ENCODE results near the gene STAMBP. TPM values are rescaled to one million over a fixed set of nuclear protein-coding genes. Genes with fewer than 3 reads are reported as not detected.
A peak's percentile ranks its signal among the peaks of the same experiment; 100 is the strongest.

STAMBP gene
- total and polyA plus RNA-seq, 2 of the 13 experiments (the other 11 are each of a cell fraction or from before 2014, with no cell fraction given): 49.6 to 53.2 TPM

DNA sequence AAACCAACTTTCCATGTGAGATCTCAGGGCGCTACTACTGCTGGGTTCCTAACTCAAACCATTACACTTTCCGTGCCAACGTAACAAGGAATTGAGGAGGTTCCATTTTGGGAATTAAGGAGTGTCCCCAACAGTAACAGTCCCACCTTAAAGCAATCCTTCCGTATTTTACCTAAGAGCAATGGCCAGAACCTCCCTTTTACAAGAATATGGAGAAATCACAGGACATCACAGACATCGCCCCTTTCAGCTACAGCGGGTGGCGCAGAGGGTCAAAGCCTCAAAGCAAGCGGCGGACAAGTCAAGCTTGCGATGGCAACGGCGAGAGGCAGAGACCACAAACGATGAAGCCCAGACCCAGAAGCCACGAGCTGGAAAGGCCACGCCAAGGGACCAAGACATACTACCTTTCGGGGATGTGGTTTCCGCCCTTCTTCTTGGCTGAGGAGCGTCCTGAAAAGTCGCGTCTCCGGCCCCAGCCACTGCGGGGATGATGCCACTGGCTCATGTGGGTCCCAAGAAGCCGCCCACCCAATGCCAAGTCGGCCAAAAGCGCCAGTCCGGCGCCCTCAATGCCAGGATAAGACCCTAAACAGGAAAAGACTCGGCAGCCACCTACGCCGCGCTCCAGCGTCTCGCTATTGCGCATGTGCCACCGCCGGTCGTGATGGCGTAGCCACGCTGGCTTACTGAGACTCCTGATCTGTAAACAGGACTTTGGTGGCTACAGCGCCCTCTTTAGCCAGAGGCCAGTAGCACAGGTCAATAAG is 49.1 kb upstream of the STAMBP start, which contains the start of gene DUSP11 (continued):
- TF ChIP-seq, protein P1, sequence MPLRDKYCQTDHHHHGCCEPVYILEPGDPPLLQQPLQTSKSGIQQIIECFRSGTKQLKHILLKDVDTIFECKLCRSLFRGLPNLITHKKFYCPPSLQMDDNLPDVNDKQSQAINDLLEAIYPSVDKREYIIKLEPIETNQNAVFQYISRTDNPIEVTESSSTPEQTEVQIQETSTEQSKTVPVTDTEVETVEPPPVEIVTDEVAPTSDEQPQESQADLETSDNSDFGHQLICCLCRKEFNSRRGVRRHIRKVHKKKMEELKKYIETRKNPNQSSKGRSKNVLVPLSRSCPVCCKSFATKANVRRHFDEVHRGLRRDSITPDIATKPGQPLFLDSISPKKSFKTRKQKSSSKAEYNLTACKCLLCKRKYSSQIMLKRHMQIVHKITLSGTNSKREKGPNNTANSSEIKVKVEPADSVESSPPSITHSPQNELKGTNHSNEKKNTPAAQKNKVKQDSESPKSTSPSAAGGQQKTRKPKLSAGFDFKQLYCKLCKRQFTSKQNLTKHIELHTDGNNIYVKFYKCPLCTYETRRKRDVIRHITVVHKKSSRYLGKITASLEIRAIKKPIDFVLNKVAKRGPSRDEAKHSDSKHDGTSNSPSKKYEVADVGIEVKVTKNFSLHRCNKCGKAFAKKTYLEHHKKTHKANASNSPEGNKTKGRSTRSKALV (CRISPR knock-in tag; IDR thresholded peaks at IDR 0.05): peak; percentile 37; the same call in 1 of the 2 replicates
- TF ChIP-seq, protein P2, sequence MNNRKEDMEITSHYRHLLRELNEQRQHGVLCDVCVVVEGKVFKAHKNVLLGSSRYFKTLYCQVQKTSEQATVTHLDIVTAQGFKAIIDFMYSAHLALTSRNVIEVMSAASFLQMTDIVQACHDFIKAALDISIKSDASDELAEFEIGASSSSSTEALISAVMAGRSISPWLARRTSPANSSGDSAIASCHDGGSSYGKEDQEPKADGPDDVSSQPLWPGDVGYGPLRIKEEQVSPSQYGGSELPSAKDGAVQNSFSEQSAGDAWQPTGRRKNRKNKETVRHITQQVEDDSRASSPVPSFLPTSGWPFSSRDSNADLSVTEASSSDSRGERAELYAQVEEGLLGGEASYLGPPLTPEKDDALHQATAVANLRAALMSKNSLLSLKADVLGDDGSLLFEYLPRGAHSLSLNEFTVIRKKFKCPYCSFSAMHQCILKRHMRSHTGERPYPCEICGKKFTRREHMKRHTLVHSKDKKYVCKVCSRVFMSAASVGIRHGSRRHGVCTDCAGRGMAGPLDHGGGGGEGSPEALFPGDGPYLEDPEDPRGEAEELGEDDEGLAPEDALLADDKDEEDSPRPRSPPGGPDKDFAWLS (CRISPR knock-in tag; IDR thresholded peaks at IDR 0.05; ENCODE audit: borderline replicate concordance): no peak
- TF ChIP-seq, protein P3, sequence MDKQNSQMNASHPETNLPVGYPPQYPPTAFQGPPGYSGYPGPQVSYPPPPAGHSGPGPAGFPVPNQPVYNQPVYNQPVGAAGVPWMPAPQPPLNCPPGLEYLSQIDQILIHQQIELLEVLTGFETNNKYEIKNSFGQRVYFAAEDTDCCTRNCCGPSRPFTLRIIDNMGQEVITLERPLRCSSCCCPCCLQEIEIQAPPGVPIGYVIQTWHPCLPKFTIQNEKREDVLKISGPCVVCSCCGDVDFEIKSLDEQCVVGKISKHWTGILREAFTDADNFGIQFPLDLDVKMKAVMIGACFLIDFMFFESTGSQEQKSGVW (CRISPR knock-in tag; IDR thresholded peaks at IDR 0.05; ENCODE audit: borderline replicate concordance): no peak
- TF ChIP-seq ZBTB42 (CRISPR knock-in tag; IDR thresholded peaks at IDR 0.05) (no peak), RELA (CRISPR knock-in tag; IDR thresholded peaks at IDR 0.05) (peak; percentile 60; the same call in 1 of the 2 replicates), ZNF781 (CRISPR knock-in tag; IDR thresholded peaks at IDR 0.05; ENCODE audit: borderline replicate concordance, not compliant biosample characterization) (peak; percentile 92), HCFC1 (IDR thresholded peaks at IDR 0.05; ENCODE audit: low read depth, low read length) (no peak), ARNTL (CRISPR knock-in tag; IDR thresholded peaks at IDR 0.05) (peak; percentile 48), SNRNP70 (IDR thresholded peaks at IDR 0.05; ENCODE audit: low read depth, low read length) (no peak), ZNF367 (CRISPR knock-in tag; IDR thresholded peaks at IDR 0.05; ENCODE audit: borderline replicate concordance) (no peak), ZNF549 (CRISPR knock-in tag; IDR thresholded peaks at IDR 0.05) (no peak), SALL1 (CRISPR knock-in tag; IDR thresholded peaks at IDR 0.05) (peak; percentile 95), WIZ (CRISPR knock-in tag; IDR thresholded peaks at IDR 0.05) (no peak; the same call in 1 of the 2 replicates)
- TF ChIP-seq, protein P4, sequence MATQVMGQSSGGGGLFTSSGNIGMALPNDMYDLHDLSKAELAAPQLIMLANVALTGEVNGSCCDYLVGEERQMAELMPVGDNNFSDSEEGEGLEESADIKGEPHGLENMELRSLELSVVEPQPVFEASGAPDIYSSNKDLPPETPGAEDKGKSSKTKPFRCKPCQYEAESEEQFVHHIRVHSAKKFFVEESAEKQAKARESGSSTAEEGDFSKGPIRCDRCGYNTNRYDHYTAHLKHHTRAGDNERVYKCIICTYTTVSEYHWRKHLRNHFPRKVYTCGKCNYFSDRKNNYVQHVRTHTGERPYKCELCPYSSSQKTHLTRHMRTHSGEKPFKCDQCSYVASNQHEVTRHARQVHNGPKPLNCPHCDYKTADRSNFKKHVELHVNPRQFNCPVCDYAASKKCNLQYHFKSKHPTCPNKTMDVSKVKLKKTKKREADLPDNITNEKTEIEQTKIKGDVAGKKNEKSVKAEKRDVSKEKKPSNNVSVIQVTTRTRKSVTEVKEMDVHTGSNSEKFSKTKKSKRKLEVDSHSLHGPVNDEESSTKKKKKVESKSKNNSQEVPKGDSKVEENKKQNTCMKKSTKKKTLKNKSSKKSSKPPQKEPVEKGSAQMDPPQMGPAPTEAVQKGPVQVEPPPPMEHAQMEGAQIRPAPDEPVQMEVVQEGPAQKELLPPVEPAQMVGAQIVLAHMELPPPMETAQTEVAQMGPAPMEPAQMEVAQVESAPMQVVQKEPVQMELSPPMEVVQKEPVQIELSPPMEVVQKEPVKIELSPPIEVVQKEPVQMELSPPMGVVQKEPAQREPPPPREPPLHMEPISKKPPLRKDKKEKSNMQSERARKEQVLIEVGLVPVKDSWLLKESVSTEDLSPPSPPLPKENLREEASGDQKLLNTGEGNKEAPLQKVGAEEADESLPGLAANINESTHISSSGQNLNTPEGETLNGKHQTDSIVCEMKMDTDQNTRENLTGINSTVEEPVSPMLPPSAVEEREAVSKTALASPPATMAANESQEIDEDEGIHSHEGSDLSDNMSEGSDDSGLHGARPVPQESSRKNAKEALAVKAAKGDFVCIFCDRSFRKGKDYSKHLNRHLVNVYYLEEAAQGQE (IDR thresholded peaks at IDR 0.05; ENCODE audit: borderline replicate concordance in 1 of 2, low read depth in 1 of 2, low read length in 2 of 2): no peak; a peak in 1 of 4 replicates
- TF ChIP-seq, protein P5, sequence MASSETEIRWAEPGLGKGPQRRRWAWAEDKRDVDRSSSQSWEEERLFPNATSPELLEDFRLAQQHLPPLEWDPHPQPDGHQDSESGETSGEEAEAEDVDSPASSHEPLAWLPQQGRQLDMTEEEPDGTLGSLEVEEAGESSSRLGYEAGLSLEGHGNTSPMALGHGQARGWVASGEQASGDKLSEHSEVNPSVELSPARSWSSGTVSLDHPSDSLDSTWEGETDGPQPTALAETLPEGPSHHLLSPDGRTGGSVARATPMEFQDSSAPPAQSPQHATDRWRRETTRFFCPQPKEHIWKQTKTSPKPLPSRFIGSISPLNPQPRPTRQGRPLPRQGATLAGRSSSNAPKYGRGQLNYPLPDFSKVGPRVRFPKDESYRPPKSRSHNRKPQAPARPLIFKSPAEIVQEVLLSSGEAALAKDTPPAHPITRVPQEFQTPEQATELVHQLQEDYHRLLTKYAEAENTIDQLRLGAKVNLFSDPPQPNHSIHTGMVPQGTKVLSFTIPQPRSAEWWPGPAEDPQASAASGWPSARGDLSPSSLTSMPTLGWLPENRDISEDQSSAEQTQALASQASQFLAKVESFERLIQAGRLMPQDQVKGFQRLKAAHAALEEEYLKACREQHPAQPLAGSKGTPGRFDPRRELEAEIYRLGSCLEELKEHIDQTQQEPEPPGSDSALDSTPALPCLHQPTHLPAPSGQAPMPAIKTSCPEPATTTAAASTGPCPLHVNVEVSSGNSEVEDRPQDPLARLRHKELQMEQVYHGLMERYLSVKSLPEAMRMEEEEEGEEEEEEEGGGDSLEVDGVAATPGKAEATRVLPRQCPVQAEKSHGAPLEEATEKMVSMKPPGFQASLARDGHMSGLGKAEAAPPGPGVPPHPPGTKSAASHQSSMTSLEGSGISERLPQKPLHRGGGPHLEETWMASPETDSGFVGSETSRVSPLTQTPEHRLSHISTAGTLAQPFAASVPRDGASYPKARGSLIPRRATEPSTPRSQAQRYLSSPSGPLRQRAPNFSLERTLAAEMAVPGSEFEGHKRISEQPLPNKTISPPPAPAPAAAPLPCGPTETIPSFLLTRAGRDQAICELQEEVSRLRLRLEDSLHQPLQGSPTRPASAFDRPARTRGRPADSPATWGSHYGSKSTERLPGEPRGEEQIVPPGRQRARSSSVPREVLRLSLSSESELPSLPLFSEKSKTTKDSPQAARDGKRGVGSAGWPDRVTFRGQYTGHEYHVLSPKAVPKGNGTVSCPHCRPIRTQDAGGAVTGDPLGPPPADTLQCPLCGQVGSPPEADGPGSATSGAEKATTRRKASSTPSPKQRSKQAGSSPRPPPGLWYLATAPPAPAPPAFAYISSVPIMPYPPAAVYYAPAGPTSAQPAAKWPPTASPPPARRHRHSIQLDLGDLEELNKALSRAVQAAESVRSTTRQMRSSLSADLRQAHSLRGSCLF (CRISPR knock-in tag; IDR thresholded peaks at IDR 0.05; ENCODE audit: borderline replicate concordance): no peak
